ENCODE results near the gene CASTOR2. TPM values are rescaled to one million over a fixed set of nuclear protein-coding genes. Genes with fewer than 3 reads are reported as not detected.

CASTOR2 gene
- total and polyA plus RNA-seq, 4 donors, result 0.76 to 6.8 (median 4.1) TPM

DNA sequence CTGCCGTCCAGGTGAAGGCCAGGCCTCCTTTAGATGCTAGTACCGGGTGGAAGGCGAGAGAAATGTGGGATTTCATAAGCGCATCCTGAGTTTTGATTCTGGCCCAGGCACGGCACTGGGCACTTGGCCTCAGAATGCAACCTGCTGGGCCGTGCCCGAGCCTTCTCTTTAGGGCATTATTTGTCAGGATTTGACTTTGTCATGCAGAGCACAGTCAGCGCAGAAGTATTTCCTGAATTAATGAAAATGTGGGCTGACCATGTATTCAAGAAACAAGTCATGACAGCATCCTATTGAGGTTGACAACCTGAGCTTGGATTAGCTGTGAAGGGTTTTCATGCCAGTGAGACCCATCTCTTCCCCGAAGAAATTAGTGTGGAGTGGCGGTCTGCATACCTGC is 74.7 kb downstream of the CASTOR2 start:
- H3K9me3 ChIP-seq (ENCODE audit: control insufficient read depth in 4 of 4, insufficient read depth in 3 of 4, low read length in 3 of 4), result no peaks in the 10 kb centered on the region
- 90 to 91% methylated on average over 10 of the region's 10 CpGs for WGBS, 2 donors
- no peak for DNase-seq
- no peak overlapping the region for H3K4me3 ChIP-seq
- no peak overlapping the region for H3K9ac ChIP-seq (ENCODE audit: insufficient read depth in 1 of 2, low read length in 2 of 2)
- no peak for ATAC-seq (ENCODE audit: insufficient read depth, low FRiP score)
- TF ChIP-seq, protein P1, sequence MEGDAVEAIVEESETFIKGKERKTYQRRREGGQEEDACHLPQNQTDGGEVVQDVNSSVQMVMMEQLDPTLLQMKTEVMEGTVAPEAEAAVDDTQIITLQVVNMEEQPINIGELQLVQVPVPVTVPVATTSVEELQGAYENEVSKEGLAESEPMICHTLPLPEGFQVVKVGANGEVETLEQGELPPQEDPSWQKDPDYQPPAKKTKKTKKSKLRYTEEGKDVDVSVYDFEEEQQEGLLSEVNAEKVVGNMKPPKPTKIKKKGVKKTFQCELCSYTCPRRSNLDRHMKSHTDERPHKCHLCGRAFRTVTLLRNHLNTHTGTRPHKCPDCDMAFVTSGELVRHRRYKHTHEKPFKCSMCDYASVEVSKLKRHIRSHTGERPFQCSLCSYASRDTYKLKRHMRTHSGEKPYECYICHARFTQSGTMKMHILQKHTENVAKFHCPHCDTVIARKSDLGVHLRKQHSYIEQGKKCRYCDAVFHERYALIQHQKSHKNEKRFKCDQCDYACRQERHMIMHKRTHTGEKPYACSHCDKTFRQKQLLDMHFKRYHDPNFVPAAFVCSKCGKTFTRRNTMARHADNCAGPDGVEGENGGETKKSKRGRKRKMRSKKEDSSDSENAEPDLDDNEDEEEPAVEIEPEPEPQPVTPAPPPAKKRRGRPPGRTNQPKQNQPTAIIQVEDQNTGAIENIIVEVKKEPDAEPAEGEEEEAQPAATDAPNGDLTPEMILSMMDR (IDR thresholded peaks at IDR 0.05; ENCODE audit: control extremely low read depth, extremely low read depth), result no peak
- H3K27me3 ChIP-seq (ENCODE audit: control insufficient read depth in 3 of 3, insufficient read depth in 3 of 3, low read length in 2 of 3), result no peaks in the 10 kb centered on the region
- H3K4me1 ChIP-seq (ENCODE audit: control insufficient read depth in 5 of 5, insufficient read depth in 5 of 5, low read length in 5 of 5), result no peaks in the 10 kb centered on the region
- peaks cover 0 to 18% (median 3%) of the 10 kb centered on the region in 4 donors for H3K36me3 ChIP-seq (ENCODE audit: control insufficient read depth in 4 of 4, insufficient read depth in 4 of 4, low read length in 4 of 4)
- no peak overlapping the region for H3K27ac ChIP-seq (ENCODE audit: low read depth in 1 of 2, low read length in 1 of 2)

DNA sequence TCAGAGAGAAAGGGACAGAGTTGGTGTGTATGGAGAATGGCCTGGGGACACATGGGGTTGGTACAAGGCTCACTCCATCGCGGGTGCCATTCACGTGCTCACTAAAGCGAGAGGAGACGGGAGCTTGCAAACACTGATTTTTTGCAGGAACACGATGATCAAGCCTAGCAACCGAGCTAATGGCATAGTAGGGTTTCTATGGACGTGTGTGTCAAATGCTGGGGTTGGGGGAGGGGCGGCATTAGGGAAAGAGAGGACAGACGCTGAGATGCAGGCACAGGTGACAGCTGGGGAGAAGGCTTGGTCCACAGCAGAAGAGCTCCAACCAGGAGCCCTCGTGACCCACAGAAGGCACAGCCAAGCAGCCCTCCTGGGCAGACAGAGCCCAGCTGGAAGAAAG is 75.2 kb downstream of the CASTOR2 start:
- Histone ChIP-seq H3K36me3 (ENCODE audit: control insufficient read depth in 4 of 4, insufficient read depth in 4 of 4, low read length in 4 of 4) (peaks cover 0 to 18% (median 3%) of the 10 kb centered on the region in 4 donors), H3K4me1 (ENCODE audit: control insufficient read depth in 5 of 5, insufficient read depth in 5 of 5, low read length in 5 of 5) (no peaks in the 10 kb centered on the region), H3K27ac (ENCODE audit: low read depth in 1 of 2, low read length in 1 of 2) (no peak overlapping the region), H3K4me3 (no peak overlapping the region), H3K27me3 (ENCODE audit: control insufficient read depth in 3 of 3, insufficient read depth in 3 of 3, low read length in 2 of 3) (no peaks in the 10 kb centered on the region), H3K9me3 (ENCODE audit: control insufficient read depth in 4 of 4, insufficient read depth in 3 of 4, low read length in 3 of 4) (no peaks in the 10 kb centered on the region), H3K9ac (ENCODE audit: insufficient read depth in 1 of 2, low read length in 2 of 2) (no peak overlapping the region)
- 82 to 83% methylated on average over 11 of the region's 11 CpGs for WGBS, 2 donors
- ATAC-seq (ENCODE audit: insufficient read depth, low FRiP score) (no peak), DNase-seq (no peak)
- TF ChIP-seq, protein P1 (IDR thresholded peaks at IDR 0.05; ENCODE audit: control extremely low read depth, extremely low read depth), result no peak

GRCh38 chr7:75040512-75040911 is 76.0 kb downstream of the CASTOR2 start:
- H3K9ac ChIP-seq (ENCODE audit: insufficient read depth in 1 of 2, low read length in 2 of 2), result no peak overlapping the region
- H3K36me3 ChIP-seq (ENCODE audit: control insufficient read depth in 4 of 4, insufficient read depth in 4 of 4, low read length in 4 of 4), result peaks cover 0 to 18% (median 3%) of the 10 kb centered on the region in 4 donors
- no peaks in the 10 kb centered on the region for H3K27me3 ChIP-seq (ENCODE audit: control insufficient read depth in 3 of 3, insufficient read depth in 3 of 3, low read length in 2 of 3)
- H3K4me3 ChIP-seq, result no peak overlapping the region
- TF ChIP-seq, protein P1 (IDR thresholded peaks at IDR 0.05; ENCODE audit: control extremely low read depth, extremely low read depth), result no peak
- WGBS, 2 donors, result 83 to 84% methylated on average over 10 of the region's 10 CpGs
- no peak for ATAC-seq (ENCODE audit: insufficient read depth, low FRiP score)
- H3K4me1 ChIP-seq (ENCODE audit: control insufficient read depth in 5 of 5, insufficient read depth in 5 of 5, low read length in 5 of 5), result no peaks in the 10 kb centered on the region
- no peak for DNase-seq
- H3K27ac ChIP-seq (ENCODE audit: low read depth in 1 of 2, low read length in 1 of 2), result no peak overlapping the region
- H3K9me3 ChIP-seq (ENCODE audit: control insufficient read depth in 4 of 4, insufficient read depth in 3 of 4, low read length in 3 of 4), result no peaks in the 10 kb centered on the region

DNA sequence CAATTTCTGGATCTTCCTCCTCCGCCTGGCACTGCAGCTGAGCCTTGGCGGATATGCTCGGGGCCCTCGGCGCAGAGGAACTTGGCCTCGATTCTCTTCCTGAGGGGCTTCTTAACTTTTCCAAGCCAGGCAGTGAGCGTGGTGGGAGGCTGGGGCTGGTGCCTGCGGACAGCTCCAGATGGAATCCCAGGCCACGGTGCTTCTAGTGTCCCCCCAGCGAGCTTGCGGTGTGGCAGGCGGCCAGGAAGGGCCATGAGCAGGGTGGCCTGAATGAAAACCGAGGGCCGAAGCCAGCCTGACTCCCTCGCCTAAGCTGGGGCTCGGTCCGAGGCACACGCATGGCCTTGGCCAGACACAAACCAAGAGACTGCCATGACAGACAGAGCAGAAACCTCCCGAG is 77.8 kb downstream of the CASTOR2 start:
- Histone ChIP-seq H3K27ac (ENCODE audit: low read depth in 1 of 2, low read length in 1 of 2) (no peak overlapping the region), H3K4me3 (no peak overlapping the region), H3K36me3 (ENCODE audit: control insufficient read depth in 4 of 4, insufficient read depth in 4 of 4, low read length in 4 of 4) (peaks cover 0 to 24% (median 4%) of the 10 kb centered on the region in 4 donors), H3K9me3 (ENCODE audit: control insufficient read depth in 4 of 4, insufficient read depth in 3 of 4, low read length in 3 of 4) (no peaks in the 10 kb centered on the region), H3K27me3 (ENCODE audit: control insufficient read depth in 3 of 3, insufficient read depth in 3 of 3, low read length in 2 of 3) (no peaks in the 10 kb centered on the region), H3K9ac (ENCODE audit: insufficient read depth in 1 of 2, low read length in 2 of 2) (no peak overlapping the region), H3K4me1 (ENCODE audit: control insufficient read depth in 5 of 5, insufficient read depth in 5 of 5, low read length in 5 of 5) (no peaks in the 10 kb centered on the region)
- ATAC-seq (ENCODE audit: insufficient read depth, low FRiP score) (no peak), DNase-seq (no peak)
- 91 to 96% methylated on average over 19 of the region's 19 CpGs for WGBS, 2 donors
- TF ChIP-seq, protein P1 (IDR thresholded peaks at IDR 0.05; ENCODE audit: control extremely low read depth, extremely low read depth), result no peak
